CD14-positive monocyte (primary cell): ENCODE measurements around the gene ZC3H8. TPM values are rescaled to one million over a fixed set of nuclear protein-coding genes. Genes with fewer than 3 reads are reported as not detected.

Experiments
- DNase-seq, 3 donors: peaks; one replicate each; pipeline ENCODE4 v3.0.0-alpha.2; 2011 to 2022
- H2AFZ ChIP-seq: 2 replicates; pipeline ENCODE4 v1.6.0; 2012; ENCODE audit warnings: mild to moderate bottlenecking, low read depth, low read length, inconsistent platforms; ENCODE audit not compliant: insufficient read depth, poor library complexity, severe bottlenecking
- H3K27ac ChIP-seq, 2 donors: 1 replicate in 1 of 2; 2 replicates in 1 of 2; pipeline ENCODE4 v1.5.1; 2012 to 2013; ENCODE audit warnings: low read length in 2 of 2, control low read depth in 1 of 2, inconsistent platforms in 1 of 2, low read depth in 1 of 2, mild to moderate bottlenecking in 1 of 2
- H3K27me3 ChIP-seq, 2 donors: one replicate each; pipeline versions ENCODE4 v1.6.0 to v1.6.1; 2011 to 2013; ENCODE audit warnings: low read length in 2 of 2; ENCODE audit not compliant: control insufficient read depth in 2 of 2, insufficient read depth in 2 of 2
- H3K36me3 ChIP-seq, 2 donors: replicated peaks in 1 of 2; 1 replicate in 1 of 2; 2 replicates in 1 of 2; pipeline versions ENCODE4 v1.5.1 to v1.6.1; 2012 to 2013; ENCODE audit warnings: low read length in 2 of 2, control low read depth in 1 of 2, inconsistent platforms in 1 of 2, mild to moderate bottlenecking in 1 of 2; ENCODE audit not compliant: insufficient read depth in 2 of 2, control insufficient read depth in 1 of 2
- H3K4me1 ChIP-seq, 2 donors: 1 replicate in 1 of 2; 2 replicates in 1 of 2; pipeline versions ENCODE4 v1.5.1 to v1.6.1; 2012 to 2013; ENCODE audit warnings: low read length in 2 of 2, control low read depth in 1 of 2, inconsistent platforms in 1 of 2, mild to moderate bottlenecking in 1 of 2, moderate library complexity in 1 of 2; ENCODE audit not compliant: insufficient read depth in 2 of 2, control insufficient read depth in 1 of 2
- H3K4me2 ChIP-seq: replicated peaks from 2 replicates; pipeline ENCODE3; 2012; ENCODE audit warnings: low read length, moderate library complexity, mild to moderate bottlenecking; ENCODE audit not compliant: poor library complexity, severe bottlenecking; ENCODE audit errors: extremely low read depth
- H3K4me3 ChIP-seq, 3 experiments: fragments of 200-600 bp in 1 of 3; sonication (generic) in 1 of 3; replicated peaks in 1 of 3; 1 replicate in 2 of 3; 2 replicates in 1 of 3; pipeline ENCODE4 v1.5.1; 2011 to 2013; ENCODE audit warnings: low read length in 3 of 3, mild to moderate bottlenecking in 3 of 3, control low read depth in 2 of 3, low read depth in 2 of 3, inconsistent platforms in 1 of 3, moderate library complexity in 1 of 3
- H3K79me2 ChIP-seq: 2 replicates; pipeline ENCODE4 v1.6.0; 2012; ENCODE audit warnings: mild to moderate bottlenecking, control low read depth, inconsistent platforms, low read length, moderate library complexity; ENCODE audit not compliant: insufficient read depth
- H3K9ac ChIP-seq: 2 replicates; pipeline ENCODE4 v1.6.0; 2017; ENCODE audit warnings: low read length, mild to moderate bottlenecking; ENCODE audit not compliant: insufficient read depth, poor library complexity, severe bottlenecking
- H3K9me3 ChIP-seq, 2 donors: replicated peaks in 1 of 2; 1 replicate in 1 of 2; 2 replicates in 1 of 2; pipeline versions ENCODE4 v1.5.1 to v1.6.1; 2012 to 2013; ENCODE audit warnings: low read length in 2 of 2, control low read depth in 1 of 2; ENCODE audit not compliant: control insufficient read depth in 1 of 2, insufficient read depth in 1 of 2
- H4K20me1 ChIP-seq: 2 replicates; pipeline ENCODE4 v1.6.0; 2012; ENCODE audit warnings: mild to moderate bottlenecking, low read length, control low read depth, moderate library complexity; ENCODE audit not compliant: insufficient read depth
- H3K27ac Mint-ChIP-seq, 7 donors: one replicate each; pipeline ENCODE4 v1.8.0; 2020; ENCODE audit warnings: mild to moderate bottlenecking in 7 of 7, mixed read lengths in 7 of 7, moderate library complexity in 6 of 7, inconsistent platforms in 2 of 7
- H3K27me3 Mint-ChIP-seq, 3 donors: one replicate each; pipeline ENCODE4 v1.8.0; 2021 to 2022; ENCODE audit warnings: low read depth in 3 of 3, mild to moderate bottlenecking in 3 of 3, mixed read lengths in 3 of 3, moderate library complexity in 3 of 3, inconsistent platforms in 1 of 3
- H3K36me3 Mint-ChIP-seq, 2 donors: one replicate each; pipeline ENCODE4 v1.8.0; 2020; ENCODE audit warnings: mixed read lengths in 2 of 2, inconsistent platforms in 1 of 2, mild to moderate bottlenecking in 1 of 2
- H3K4me1 Mint-ChIP-seq: one replicate; pipeline ENCODE4 v1.8.0; 2020; ENCODE audit warnings: mild to moderate bottlenecking, mixed read lengths
- H3K4me3 Mint-ChIP-seq, 2 donors: one replicate each; pipeline ENCODE4 v1.8.0; 2020; ENCODE audit warnings: mild to moderate bottlenecking in 2 of 2, mixed read lengths in 2 of 2, moderate library complexity in 1 of 2
- H3K9me3 Mint-ChIP-seq, 7 donors: one replicate each; pipeline ENCODE4 v1.8.0; 2020 to 2022; ENCODE audit warnings: mixed read lengths in 7 of 7, mild to moderate bottlenecking in 6 of 7, moderate library complexity in 6 of 7, inconsistent platforms in 2 of 7
- CTCF ChIP-seq: fragments of 200-600 bp; IDR thresholded peaks from one replicate; pipeline ENCODE4 v1.8.0; 2022; ENCODE audit warnings: antibody characterized with exemption, mild to moderate bottlenecking
- WGBS: methylation state at CpG from one replicate; pipeline ENCODE4 v1.1.5; 2013; ENCODE audit warnings: missing lambda C conversion rate; ENCODE audit not compliant: insufficient coverage; 5-methylcytosine and 5-hydroxymethylcytosine counted together
- intact Hi-C, 2 donors: fragments of 100-400 bp; cut with micrococcal nuclease; formaldehyde crosslinking; loops; one replicate each; pipeline versions ENCODE4 v1.15.0 to v1.15.1; 2023
- polyA plus RNA-seq, 3 donors: library from polyadenylated mRNA; depleted of rRNA in 1 of 3; unstranded in 2 of 3; stranded (reverse) in 1 of 3; fragments of 300-500 nt in 2 of 3; fragments of >200 nt in 1 of 3; fragmentation: Illumina TruSeq in 2 of 3; gene quantifications; 1 replicate in 2 of 3; 2 replicates in 1 of 3; pipeline ENCODE4 v1.2.3, GENCODE V29; 2012 to 2021

The ZC3H8 gene
- polyA plus RNA-seq, 3 donors, result 2.3 to 6.9 (median 2.3) TPM

GRCh38 chr2:112255875-112256274 lies 1.0 kb upstream of the ZC3H8 start:
- TF ChIP-seq CTCF, result no peak
- H3K27ac Mint-ChIP-seq, result peak overlapping the region; percentile 48 to 97 (median 94)
- Histone ChIP-seq H3K4me1 (peaks cover 39 to 50% of the 10 kb centered on the region in 2 donors), H3K9ac (no peak overlapping the region), H2AFZ (peak overlapping the region; percentile 91), H3K79me2 (peaks cover 27% of the 10 kb centered on the region), H4K20me1 (no peaks in the 10 kb centered on the region), H3K36me3 (no peaks in the 10 kb centered on the region), H3K27ac (peak overlapping the region in 1 of 2 donors; percentile 69), H3K4me2 (peak overlapping the region; percentile 85), H3K4me3 (peak overlapping the region in 1 of 3 experiments; percentile 82), H3K27me3 (no peaks in the 10 kb centered on the region), H3K9me3 (no peaks in the 10 kb centered on the region)
- H3K4me3 Mint-ChIP-seq, result peak overlapping the region in 1 of 2 donors; percentile 14
- H3K27me3 Mint-ChIP-seq, result peaks cover 2 to 3% (median 2%) of the 10 kb centered on the region in 3 donors
- H3K9me3 Mint-ChIP-seq, result peaks cover 0 to 1% (median 0%) of the 10 kb centered on the region in 7 donors
- intact Hi-C loops, result loop anchor here (5.0 to 10.0 kb wide), 3 partner anchors 179 to 286 kb away; partner anchors contain the start of genes RGPD8 (in 2 of the 2), POLR1B (in 1 of the 2) and TMEM87B (in 1 of the 2)
- H3K36me3 Mint-ChIP-seq, result no peaks in the 10 kb centered on the region
- DNase-seq, result peak; percentile 37 to 84 (median 79)
- WGBS, result no CpG with 5 or more reads among the region's 2 CpGs
- H3K4me1 Mint-ChIP-seq, result peaks cover 44% of the 10 kb centered on the region

- peaks cover 0 to 4% (median 0%) of the 10 kb centered on the region in 7 donors for H3K9me3 Mint-ChIP-seq
- Histone ChIP-seq H3K9me3 (no peaks in the 10 kb centered on the region), H3K4me2 (peak overlapping the region; percentile 11), H3K79me2 (peaks cover 27% of the 10 kb centered on the region), H3K27ac (no peak overlapping the region), H3K36me3 (peaks cover 8 to 13% of the 10 kb centered on the region in 2 donors), H3K4me3 (no peak overlapping the region), H3K4me1 (peaks cover 32 to 42% of the 10 kb centered on the region in 2 donors), H3K27me3 (no peaks in the 10 kb centered on the region), H2AFZ (no peak overlapping the region), H4K20me1 (no peaks in the 10 kb centered on the region), H3K9ac (no peak overlapping the region)
- peak overlapping the region in 1 of 7 donors; percentile 4 for H3K27ac Mint-ChIP-seq
- H3K4me3 Mint-ChIP-seq, result no peak overlapping the region
- no peak for TF ChIP-seq CTCF
- H3K27me3 Mint-ChIP-seq, result no peaks in the 10 kb centered on the region
- WGBS, result no CpG with 5 or more reads among the region's 5 CpGs
- peaks cover 5 to 15% of the 10 kb centered on the region in 2 donors for H3K36me3 Mint-ChIP-seq
- peak in 1 of 3 donors; percentile 10 for DNase-seq
- H3K4me1 Mint-ChIP-seq, result peaks cover 36% of the 10 kb centered on the region
- intact Hi-C loops, result loop anchor here (10.0 kb wide), 2 partner anchors 181 to 199 kb away; partner anchors contain the start of genes RGPD8 (in 2 of the 2) and TMEM87B (in 1 of the 2)
Observed at GRCh38 chr2:112253261-112253815, 1.5 kb downstream of the ZC3H8 start.
